ENCODE measurements around the gene KCNK7. TPM values are rescaled to one million over a fixed set of nuclear protein-coding genes. Genes with fewer than 3 reads are reported as not detected.

The KCNK7 gene
- total RNA-seq, 1 donor from 2014 or later = 1.3 TPM

- Histone ChIP-seq H3K4me3 (no peak overlapping the region), H3K9me3 (no peaks in the 10 kb centered on the region), H3K27me3 (no peaks in the 10 kb centered on the region), H3K4me1 (no peaks in the 10 kb centered on the region), H3K27ac (no peak overlapping the region), H3K36me3 (peaks cover 82% of the 10 kb centered on the region)
- intact Hi-C loops (cut with DNase I) = no loop called here
- TF ChIP-seq, protein P1, sequence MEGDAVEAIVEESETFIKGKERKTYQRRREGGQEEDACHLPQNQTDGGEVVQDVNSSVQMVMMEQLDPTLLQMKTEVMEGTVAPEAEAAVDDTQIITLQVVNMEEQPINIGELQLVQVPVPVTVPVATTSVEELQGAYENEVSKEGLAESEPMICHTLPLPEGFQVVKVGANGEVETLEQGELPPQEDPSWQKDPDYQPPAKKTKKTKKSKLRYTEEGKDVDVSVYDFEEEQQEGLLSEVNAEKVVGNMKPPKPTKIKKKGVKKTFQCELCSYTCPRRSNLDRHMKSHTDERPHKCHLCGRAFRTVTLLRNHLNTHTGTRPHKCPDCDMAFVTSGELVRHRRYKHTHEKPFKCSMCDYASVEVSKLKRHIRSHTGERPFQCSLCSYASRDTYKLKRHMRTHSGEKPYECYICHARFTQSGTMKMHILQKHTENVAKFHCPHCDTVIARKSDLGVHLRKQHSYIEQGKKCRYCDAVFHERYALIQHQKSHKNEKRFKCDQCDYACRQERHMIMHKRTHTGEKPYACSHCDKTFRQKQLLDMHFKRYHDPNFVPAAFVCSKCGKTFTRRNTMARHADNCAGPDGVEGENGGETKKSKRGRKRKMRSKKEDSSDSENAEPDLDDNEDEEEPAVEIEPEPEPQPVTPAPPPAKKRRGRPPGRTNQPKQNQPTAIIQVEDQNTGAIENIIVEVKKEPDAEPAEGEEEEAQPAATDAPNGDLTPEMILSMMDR (IDR thresholded peaks at IDR 0.05) = no peak
- no peak for ATAC-seq
- no peak for DNase-seq
These were observed 28.4 kb upstream of the KCNK7 start for GRCh38 chr11:65623852-65624616.

DNA sequence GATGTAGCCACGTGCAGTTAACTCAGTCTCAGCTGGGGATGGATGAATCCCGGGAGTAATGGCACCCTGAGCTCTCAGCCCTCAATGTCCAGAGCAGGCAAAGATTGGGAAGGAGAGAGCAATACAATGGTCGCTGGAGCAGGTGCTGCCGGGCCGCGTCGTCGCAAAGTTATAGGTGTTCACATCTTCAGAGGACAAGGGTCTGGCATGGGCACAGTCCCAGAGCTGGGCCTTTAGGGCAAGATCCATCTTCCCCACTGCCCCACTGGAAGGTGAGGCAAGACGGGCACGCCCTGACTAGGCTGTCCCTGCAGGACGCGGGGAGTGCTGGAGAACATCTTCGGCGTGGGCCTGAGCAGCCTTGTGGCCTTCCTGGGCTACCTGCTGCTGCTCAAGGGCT lies 27.6 kb upstream of the KCNK7 start:
- Histone ChIP-seq H3K9me3 (no peaks in the 10 kb centered on the region), H3K27me3 (no peaks in the 10 kb centered on the region), H3K4me3 (no peak overlapping the region), H3K27ac (no peak overlapping the region), H3K36me3 (peaks cover 82% of the 10 kb centered on the region), H3K4me1 (no peaks in the 10 kb centered on the region)
- DNase-seq (no peak), ATAC-seq (no peak)
- TF ChIP-seq, protein P1 (IDR thresholded peaks at IDR 0.05) = no peak
- intact Hi-C loops (cut with DNase I) = no loop called here

DNA sequence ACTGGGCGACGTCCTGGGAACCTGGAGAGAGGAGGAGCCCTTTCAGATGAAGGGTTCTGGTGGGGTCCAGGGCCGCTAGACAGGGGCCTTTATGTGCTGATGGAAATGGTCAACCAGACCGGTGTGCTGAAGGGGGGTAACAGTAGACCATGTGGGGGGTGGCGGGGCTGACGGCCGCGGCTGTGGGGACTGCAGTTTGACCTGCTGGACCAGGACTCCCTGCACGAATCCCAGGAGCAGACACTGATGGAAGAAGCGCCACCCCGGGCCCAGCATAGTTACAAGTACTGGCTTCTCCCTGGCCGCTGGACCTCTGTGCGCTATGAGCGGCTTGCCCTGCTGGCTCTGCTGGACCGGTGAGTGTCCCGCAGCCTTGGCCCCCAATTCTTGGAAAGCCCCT lies 26.4 kb upstream of the KCNK7 start:
- DNase-seq (no peak), ATAC-seq (no peak)
- Histone ChIP-seq H3K4me3 (no peak overlapping the region), H3K36me3 (peaks cover 80% of the 10 kb centered on the region), H3K27me3 (no peaks in the 10 kb centered on the region), H3K9me3 (no peaks in the 10 kb centered on the region), H3K27ac (no peak overlapping the region), H3K4me1 (peaks cover 4% of the 10 kb centered on the region)
- intact Hi-C loops (cut with DNase I) = no loop called here
- TF ChIP-seq, protein P1 (IDR thresholded peaks at IDR 0.05) = no peak

GRCh38 chr11:65621460-65621859 lies 25.9 kb upstream of the KCNK7 start:
- Histone ChIP-seq H3K4me1 (peaks cover 9% of the 10 kb centered on the region), H3K27me3 (no peaks in the 10 kb centered on the region), H3K9me3 (no peaks in the 10 kb centered on the region), H3K36me3 (peaks cover 75% of the 10 kb centered on the region), H3K4me3 (no peak overlapping the region), H3K27ac (no peak overlapping the region)
- intact Hi-C loops (cut with DNase I) = no loop called here
- TF ChIP-seq, protein P1 (IDR thresholded peaks at IDR 0.05) = no peak
- ATAC-seq (peak; percentile 33), DNase-seq (no peak)

DNA sequence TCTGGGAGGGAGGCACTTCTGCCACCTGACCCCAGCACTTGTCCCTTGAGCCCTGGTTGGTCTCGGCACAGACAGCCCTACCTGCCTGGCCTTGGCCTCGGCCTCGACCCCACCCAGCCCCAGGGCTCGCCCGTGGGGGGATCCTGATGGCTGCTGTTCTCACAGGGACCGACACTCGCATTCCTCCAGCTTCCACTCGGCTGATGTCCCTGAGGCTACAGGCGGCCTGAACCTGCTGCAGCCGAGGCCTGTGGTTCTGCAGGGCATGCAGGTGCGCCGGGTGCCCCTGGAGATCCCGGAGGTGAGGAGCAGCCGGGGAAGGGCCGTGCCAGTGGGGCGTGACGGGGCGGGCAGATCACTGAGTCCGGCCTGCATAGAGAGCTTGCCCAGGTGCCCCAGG lies 25.1 kb upstream of the KCNK7 start:
- H3K4me1 ChIP-seq = peaks cover 12% of the 10 kb centered on the region
- peaks cover 69% of the 10 kb centered on the region for H3K36me3 ChIP-seq
- intact Hi-C loops (cut with DNase I) = no loop called here
- no peak overlapping the region for H3K4me3 ChIP-seq
- no peaks in the 10 kb centered on the region for H3K27me3 ChIP-seq
- no peaks in the 10 kb centered on the region for H3K9me3 ChIP-seq
- peak; percentile 40 for ATAC-seq
- DNase-seq = no peak
- no peak overlapping the region for H3K27ac ChIP-seq
- TF ChIP-seq, protein P1 (IDR thresholded peaks at IDR 0.05) = no peak

Measured in upper lobe of right lung (tissue), 1 donor.